RCC 7860 (cell line): Measurements from ENCODE around the gene MED25.
"Not testable (repeated sequence)": the region's sequence is repeated elsewhere in the genome, so short reads cannot be mapped to it uniquely, and the experiment has no call there.

Experiments used
- DNase-seq: peaks from one replicate; pipeline ENCODE4 v3.0.0-alpha.2; 2015; ENCODE audit warnings: low spot score
- FAIRE-seq: peaks from 2 replicates; lab custom pipeline; 2012; peaks lifted over from hg19 to GRCh38; lab: Jason Lieb, UNC

MED25 gene

GRCh38 chr19:49812997-49813861 is 4.9 kb upstream of the MED25 start, which contains the start of gene FUZ:
Gene FUZ, minus strand, starts transcription at chr19:49813292. Its CDS starts 186 bp downstream, at chr19:49813106.
- DNase-seq (peak; percentile 49), FAIRE-seq (no peak)

- FAIRE-seq, result no peak
- no peak for DNase-seq
Observed at GRCh38 chr19:49814010-49814409, 4.1 kb upstream of the MED25 start.

GRCh38 chr19:49816590-49816989 is 1.5 kb upstream of the MED25 start:
- FAIRE-seq, result no peak
- no peak for DNase-seq

- FAIRE-seq, result no peak
Observed at GRCh38 chr19:49818649-49819370, 721 bp downstream of the MED25 start.

GRCh38 chr19:49819452-49820115 is 1.5 kb downstream of the MED25 start:
- not testable (repeated sequence) for DNase-seq, FAIRE-seq

More at GRCh38 chr19:49818649-49819370, 721 bp downstream of the MED25 start:
- no peak for DNase-seq

- DNase-seq (no peak), FAIRE-seq (no peak)
Observed at GRCh38 chr19:49820125-49820524, 2.0 kb downstream of the MED25 start.

GRCh38 chr19:49823472-49823871 is 5.4 kb downstream of the MED25 start:
- no peak for FAIRE-seq
- DNase-seq, result no peak

- no peak for FAIRE-seq
Observed at GRCh38 chr19:49824662-49825061, 6.6 kb downstream of the MED25 start.

GRCh38 chr19:49827034-49827433 is 8.9 kb downstream of the MED25 start:
- no peak for DNase-seq
- no peak for FAIRE-seq

More at GRCh38 chr19:49824662-49825061, 6.6 kb downstream of the MED25 start:
- DNase-seq, result no peak

- FAIRE-seq, result no peak
- no peak for DNase-seq
Observed at GRCh38 chr19:49829200-49829599, 11.1 kb downstream of the MED25 start.

- FAIRE-seq (no peak), DNase-seq (no peak)
Observed at GRCh38 chr19:49829721-49830120, 11.6 kb downstream of the MED25 start.

GRCh38 chr19:49830766-49831165 is 12.7 kb downstream of the MED25 start:
- FAIRE-seq (no peak), DNase-seq (no peak)

GRCh38 chr19:49831592-49831991 is 13.5 kb downstream of the MED25 start:
- DNase-seq (no peak), FAIRE-seq (no peak)

GRCh38 chr19:49832556-49832955 is 14.5 kb downstream of the MED25 start:
- FAIRE-seq (no peak), DNase-seq (no peak)

GRCh38 chr19:49833599-49833998 is 15.5 kb downstream of the MED25 start:
- DNase-seq (no peak), FAIRE-seq (no peak)

GRCh38 chr19:49835562-49835961 is 17.5 kb downstream of the MED25 start:
- DNase-seq (no peak), FAIRE-seq (no peak)

- no peak for FAIRE-seq
- DNase-seq, result no peak
Observed at GRCh38 chr19:49836176-49837008, 18.3 kb downstream of the MED25 start.

GRCh38 chr19:49837009-49837310 is 18.9 kb downstream of the MED25 start:
- no peak for FAIRE-seq
- no peak for DNase-seq

GRCh38 chr19:49837425-49837824 is 19.3 kb downstream of the MED25 start:
- no peak for FAIRE-seq
- DNase-seq, result no peak

- no peak for DNase-seq
- no peak for FAIRE-seq
Observed at GRCh38 chr19:49838885-49839588, 20.9 kb downstream of the MED25 start.
